ENCODE measurements around the gene DOCK2.

DNA sequence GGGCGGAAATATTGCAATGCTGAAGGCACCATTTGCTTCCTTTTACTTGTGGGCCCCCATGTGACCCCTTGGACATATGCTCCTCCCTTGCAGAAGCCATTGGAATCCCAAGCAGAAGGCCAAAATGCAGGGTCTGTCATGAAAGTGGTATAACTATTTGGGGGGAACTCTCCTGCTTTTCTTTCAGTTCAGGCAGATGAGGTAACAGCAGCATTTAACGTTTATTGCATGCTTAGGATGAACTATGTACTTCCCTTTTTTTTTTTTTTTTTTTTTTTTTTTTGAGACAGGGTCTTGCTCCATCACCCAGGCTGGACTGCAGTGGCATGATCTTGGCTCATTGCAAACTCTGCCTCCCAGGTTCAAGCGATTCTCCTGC lies 476.4 kb downstream of the DOCK2 start:
- TF ChIP-seq CTCF (conservative IDR thresholded peaks at IDR 0.05; ENCODE audit: low read length): no peak
- no peak for TF ChIP-seq EZH2phosphoT487 (IDR thresholded peaks at IDR 0.05; ENCODE audit: borderline replicate concordance, low read depth, low read length)

Measured in OCI-LY7 (cell line).